HG02852 (cell line): Measurements from ENCODE around the gene CASP4.
A peak's percentile ranks its signal among the peaks of the same experiment; 100 is the strongest.
"Not testable (repeated sequence)": the region's sequence is repeated elsewhere in the genome, so short reads cannot be mapped to it uniquely, and the experiment has no call there.

ENCODE experiments used
- ATAC-seq: cut with Tn5 transposase; IDR thresholded peaks from one replicate; pipeline ENCODE4 v1.9.1; 2021; ENCODE audit warnings: mild to moderate bottlenecking, moderate library complexity; ENCODE audit not compliant: unreplicated experiment

The CASP4 gene

DNA sequence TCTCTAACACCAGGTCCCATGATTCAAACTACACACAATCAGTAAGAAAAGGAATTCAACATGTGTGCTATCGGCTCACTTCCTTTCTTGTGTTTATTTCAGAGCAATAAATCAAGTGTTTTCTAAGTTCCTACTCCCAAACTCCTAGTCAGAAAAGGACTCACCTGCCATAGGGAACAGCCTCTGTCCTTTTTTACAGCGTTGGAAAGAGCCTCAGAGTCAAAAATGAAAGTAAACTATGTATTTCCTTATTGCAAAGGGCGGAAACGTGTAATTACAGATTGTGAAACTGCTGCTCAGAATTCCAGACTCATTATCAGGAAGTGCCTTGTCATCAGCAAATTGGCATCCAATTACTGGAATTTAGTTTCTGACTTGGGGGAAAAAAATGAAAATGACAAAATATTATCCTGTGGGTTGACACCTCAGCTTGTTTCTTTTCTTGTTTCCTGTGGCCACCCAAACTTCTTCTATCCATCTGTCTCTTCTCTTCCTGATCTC lies at the start of gene CASP4:
TSS of gene CASP4 (minus strand) at position 220 of the 501 bp plus-strand sequence. CDS start at position 171, 49 bp downstream.
- peak; percentile 90 for ATAC-seq

DNA sequence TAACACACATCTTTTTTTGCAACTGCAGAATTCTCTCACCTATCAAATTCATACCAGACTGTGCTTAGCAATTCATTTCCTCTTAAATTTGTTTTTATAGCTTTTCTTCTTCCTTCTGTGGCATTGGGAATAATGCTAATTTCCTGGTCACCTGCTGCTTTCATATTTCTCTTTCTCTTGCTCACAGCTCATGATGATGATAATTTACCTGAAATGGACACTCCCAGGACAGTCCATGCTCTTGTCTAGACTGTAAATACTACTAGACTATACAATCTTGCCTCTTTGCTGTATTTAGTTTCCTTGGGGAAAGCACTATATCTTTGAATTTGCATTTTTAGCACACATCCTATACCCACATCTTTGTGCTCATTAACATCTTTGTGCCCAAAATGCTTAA lies 39.1 kb upstream of the CASP4 start:
- ATAC-seq, result no peak

DNA sequence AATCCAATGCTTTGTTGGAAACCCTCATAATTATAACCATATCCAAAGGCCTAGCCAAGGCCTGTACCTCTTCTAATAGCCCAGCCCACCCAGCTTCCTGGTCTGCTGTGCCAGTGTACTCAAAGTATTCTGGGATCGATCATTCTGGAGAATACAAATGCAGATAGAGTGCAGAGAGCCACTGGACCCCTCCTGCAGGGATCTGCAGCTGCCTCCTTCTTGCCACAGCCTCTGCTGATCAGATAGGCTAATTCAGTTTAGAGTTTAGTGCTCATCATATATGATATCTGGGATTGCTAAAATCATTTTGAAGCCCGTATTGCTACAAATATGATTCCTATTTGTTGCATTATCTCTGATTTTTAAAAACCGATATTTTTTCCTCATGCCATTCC lies 37.1 kb upstream of the CASP4 start:
- no peak for ATAC-seq

DNA sequence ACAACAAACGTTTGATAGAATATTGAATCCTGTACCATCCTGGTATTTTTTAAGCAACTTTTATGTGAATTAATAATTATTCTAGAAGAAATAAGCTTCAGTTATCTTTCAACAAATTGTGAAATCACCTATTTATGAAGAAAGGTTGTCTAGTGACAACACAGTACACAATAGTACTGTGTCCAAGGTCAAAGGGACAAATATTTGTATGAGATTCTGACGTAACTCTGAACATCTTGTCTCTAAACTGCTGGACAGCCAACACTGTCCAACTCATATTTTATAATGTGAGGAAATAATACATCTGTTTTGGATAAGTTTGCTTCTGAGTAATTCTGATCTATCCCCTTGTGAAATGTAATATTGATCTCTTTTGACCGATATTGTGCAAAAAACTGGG lies 35.6 kb upstream of the CASP4 start:
- ATAC-seq, result no peak

DNA sequence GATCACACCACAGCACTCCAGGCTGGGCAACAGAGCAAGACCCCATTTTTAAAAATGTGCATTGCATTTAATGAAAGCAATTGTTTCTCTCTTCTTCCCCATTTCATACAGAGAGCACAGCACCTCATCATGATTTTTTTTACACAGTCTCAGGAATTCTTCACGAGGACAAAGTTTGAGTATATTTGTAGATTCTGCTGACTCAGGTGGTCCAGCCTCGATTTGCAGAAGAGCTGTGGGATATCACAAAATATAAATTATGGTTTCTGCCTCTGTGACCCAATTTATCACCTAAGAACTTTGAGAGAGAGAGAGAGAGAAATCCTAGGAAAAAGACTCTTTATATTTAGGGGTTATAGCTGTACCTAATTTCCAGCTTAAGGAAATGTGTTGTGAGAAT lies 34.8 kb upstream of the CASP4 start:
- no peak for ATAC-seq

DNA sequence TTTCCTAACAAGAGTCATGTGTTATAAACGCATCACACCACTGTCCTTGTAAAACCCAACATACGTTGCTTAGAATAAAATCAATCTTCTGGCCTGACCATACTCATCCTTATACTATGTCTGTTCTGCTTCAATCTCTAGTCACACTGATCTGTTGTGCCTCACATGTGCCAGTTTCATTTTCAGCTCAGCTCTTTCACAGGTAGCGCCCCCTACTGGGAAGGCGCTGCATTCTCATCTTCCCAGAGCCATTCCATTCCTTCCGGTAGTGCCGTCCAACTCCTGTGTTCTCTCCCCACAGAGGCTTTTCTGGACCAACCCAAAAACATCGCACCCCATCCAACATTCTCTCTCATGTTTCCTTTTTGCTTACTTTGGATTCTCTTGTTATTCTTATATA lies 32.4 kb upstream of the CASP4 start:
- ATAC-seq, result peak; percentile 95

DNA sequence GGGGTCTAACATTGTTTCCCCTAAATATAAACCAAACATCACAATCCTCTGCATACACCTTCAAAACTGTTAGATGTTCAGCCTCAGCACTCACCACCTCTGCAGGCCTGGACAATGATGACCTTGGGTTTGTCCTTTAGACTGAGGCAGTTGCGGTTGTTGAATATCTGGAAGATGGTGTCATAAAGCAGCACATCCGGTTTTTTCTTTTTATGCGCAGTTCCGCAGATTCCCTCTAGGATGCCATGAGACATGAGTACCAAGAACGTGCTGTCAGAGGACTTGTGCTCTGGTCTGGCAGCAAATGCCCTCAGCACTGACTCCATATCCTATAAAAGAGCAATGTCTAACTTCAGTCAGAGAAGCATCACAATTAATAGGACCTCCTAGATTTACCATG lies 31.8 kb upstream of the CASP4 start:
- no peak for ATAC-seq

DNA sequence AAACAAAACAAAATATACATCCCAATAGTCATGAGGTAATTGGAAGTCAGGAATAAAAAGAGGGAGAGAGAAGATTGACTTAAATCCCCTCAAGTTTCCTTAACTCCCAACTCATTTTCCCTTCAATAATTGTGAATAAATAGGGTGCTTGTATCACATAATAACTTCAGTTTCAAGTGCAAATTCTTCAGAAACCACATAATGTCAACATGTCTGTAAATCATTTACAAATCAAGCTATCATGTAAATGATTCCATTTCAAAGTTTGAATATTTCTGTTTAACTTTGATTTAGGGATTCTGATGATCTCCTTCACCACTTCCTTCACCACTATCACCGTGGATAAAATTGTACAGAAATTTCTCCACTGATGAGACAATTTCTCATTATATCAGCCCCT lies 31.3 kb upstream of the CASP4 start:
- ATAC-seq, result no peak

DNA sequence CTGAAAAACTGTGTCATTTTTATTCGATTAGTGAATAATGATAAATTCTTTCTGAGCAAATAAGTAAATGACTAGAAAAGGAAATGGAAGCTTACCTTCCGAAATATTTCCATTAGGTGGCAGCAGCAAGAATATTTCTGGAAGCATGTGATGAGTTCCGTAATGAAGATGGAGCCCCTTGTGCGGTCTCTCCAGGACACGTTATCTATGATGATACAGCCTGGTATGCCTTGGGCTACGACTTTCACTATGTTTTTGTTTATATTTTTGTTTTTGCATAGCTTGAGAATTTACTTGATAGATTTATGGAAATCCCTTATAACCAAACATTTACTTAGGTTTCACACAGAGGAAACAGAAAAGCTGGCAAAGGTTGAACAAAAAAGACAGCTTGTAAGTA lies 28.9 kb upstream of the CASP4 start:
- ATAC-seq, result no peak

DNA sequence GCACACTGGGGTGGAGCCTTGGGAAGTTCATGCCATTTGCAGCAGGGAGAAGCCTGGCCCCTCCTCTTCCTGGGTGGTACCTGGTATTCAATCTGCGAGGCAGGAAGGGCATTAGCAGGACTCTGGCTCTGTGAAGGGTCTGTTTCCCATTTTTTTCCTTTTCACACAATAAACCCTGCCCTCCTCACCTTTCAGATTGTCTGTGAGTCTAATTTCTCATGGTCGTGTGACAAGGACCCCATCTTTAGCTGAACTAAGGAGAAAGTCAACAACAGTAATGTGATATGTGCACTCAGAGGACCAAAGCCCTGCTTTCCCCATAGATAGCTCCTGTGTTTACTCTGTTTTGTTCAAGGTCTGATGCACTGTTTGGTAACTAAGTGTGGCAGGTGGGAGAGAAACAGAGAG lies 26.6 kb upstream of the CASP4 start:
- ATAC-seq, result no peak

DNA sequence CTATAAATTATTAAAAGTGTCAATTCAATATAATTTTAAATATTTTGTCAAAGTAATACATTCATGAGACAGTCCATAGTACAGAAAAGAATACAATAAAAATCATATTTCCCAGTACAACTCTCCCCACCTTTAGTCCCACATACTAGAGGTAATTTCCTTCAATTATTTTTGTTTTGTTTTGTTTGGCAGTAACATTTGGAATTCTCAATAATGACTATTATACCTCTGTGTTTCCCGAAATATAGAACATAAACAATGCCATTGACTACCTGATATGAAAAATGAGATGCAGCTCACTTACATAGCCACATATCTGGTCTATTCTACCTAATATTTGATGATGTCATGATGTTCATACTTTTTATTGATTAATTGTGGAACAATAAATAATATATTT lies 24.4 kb upstream of the CASP4 start:
- ATAC-seq, result no peak

DNA sequence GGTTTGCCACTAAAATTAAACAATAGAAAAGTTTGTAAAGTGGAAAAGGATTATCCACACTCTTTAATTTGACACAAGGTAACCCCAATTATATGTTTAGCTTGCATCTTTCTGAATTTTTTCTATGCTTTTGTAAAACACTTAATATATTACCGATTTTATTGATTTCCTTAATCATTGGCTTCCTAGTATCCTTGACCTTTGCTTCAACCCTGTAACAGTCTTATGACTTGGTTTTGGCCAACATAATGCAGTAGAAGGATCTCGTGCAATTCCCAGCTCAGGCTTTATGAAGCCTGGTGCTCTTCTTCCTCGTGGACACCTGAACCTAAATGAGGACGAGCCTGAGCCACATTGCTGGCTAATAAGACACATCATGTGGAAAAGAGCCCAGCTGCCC lies 23.6 kb upstream of the CASP4 start:
- no peak for ATAC-seq

DNA sequence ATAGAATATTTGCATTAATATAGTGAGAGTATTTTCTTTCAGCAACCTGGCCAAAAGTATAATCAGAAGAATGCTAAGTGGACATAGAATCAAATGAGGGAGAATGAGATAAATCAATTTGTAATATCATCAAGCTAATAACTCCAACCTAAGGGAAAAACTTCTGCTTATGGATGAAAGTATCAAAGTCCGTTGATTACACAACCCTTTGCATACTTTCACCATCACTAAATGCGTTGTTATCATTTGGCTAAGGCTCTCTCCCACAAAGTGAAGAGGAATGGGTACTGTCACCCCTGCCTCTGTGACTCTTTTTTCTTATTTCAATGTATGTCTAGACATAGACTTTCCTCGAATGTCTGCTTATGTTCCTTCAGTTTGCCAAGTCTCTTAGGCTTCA lies 16.4 kb upstream of the CASP4 start:
- no peak for ATAC-seq

DNA sequence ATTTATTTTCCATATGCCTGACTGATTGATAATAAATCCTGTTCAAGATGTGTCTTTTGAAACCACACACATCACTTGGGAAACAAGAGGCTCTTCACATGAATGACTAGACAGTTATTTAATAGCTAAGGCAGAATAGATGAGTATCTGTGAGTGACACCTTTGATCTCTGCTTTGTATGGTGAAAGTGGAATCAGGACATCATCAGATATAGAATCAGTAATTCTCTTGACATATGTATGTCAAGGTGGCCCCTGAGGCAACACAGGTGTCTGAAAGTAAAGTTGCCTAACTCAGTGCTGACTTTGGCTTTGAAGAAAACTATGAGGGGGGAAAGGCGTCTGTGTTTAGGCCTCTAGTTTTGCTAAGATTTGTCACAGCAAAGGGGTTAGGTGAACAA lies 11.5 kb upstream of the CASP4 start:
- ATAC-seq, result no peak

DNA sequence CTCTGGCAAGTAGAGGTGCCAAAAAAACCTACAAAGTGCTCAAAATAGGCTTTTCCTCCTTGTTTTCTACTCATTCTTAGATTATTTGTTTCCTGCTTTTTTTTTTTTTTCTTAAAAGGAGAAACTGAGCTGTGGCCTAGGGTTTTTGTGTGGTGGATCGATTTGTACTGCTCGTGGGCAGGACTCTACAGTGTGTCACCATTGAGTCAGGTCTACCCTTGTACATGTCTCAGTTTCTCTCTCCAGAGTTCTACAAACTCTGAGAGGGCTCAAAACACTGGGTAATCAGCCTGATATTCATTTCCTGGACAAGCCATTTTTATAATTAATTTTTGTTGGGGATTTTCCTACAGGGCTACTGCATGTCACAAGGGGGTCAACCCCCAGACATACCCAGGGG lies 5.2 kb upstream of the CASP4 start:
- ATAC-seq, result no peak

DNA sequence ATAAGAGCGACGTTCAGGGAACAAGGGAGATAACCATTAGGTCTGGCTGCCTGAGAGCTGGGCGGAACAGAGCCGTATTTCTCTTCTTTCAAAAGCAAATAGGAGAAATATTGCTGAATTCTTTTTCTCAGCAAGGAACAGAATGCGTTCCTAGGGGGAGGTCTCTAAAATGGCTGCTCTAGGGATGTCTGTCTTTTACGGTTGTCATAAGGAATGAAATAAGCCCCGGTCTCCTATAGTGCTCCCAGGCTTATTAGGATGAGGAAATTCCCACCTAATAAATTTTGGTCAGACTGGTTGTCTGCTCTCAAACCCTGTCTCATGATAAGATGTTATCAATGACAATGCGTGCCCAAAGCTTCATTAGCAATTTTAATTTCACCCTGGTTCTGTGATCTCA lies 4.5 kb upstream of the CASP4 start:
- ATAC-seq, result not testable (repeated sequence)

DNA sequence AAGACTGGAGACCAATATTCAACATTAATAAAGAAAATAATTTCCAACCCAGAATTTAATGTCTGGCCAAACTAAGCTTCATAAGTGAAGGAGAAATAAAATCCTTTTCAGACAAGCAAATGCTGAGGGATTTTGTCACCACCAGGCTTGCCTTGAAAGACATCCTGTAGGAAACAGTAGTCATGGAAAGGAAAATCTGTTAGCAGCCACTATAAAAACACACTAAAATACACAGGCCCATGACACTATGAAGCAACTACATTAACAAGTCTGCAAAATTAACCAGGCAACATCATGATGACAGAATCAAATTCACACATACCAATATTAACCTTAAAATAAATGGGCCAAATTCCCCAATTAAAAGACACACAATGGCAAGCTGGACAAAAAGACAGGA lies 2.4 kb upstream of the CASP4 start:
- ATAC-seq, result no peak

DNA sequence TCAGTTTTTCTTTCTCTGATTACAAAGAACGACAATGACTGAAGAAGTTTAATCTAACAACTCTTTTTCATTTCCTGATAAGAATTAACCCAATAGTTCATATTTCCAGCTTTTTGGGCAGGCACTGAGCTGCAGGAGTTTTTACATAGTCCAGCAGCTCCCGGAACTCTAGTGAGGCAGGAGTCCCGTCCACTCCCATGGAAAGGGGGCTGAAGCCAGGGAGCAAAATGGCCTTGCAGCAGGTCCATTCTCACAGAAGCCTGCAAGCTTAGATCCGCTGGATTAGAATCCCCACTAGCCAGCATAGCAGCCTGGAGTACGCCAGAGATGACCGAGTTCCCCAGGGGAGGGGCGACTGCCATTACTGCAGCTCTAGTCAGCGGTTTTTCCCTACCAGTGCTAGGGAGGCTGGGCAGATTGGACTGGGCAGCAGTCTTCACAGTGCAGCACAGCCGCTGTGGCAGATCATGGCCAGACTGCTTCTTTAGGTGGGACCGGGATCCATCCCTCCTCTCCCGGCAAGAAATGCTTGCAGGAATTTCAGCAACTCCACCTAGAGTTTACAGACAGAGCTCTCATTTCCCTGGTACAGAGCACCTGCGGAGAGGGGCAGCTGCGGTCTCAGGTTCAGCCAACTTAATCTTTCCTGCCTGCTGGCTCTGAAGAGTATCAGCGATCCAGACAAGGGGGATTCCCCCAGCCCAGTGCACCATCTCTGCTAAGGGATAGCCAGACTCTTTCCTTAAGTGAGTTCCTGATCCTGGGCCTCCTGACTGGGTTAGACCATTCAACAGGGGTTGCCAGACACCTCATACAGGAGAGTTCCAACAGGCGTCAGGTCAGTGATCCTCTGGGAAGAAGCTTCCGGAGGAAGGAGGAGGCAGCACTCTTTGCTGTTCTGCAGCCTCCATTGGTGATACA lies 742 bp upstream of the CASP4 start:
- no peak for ATAC-seq

DNA sequence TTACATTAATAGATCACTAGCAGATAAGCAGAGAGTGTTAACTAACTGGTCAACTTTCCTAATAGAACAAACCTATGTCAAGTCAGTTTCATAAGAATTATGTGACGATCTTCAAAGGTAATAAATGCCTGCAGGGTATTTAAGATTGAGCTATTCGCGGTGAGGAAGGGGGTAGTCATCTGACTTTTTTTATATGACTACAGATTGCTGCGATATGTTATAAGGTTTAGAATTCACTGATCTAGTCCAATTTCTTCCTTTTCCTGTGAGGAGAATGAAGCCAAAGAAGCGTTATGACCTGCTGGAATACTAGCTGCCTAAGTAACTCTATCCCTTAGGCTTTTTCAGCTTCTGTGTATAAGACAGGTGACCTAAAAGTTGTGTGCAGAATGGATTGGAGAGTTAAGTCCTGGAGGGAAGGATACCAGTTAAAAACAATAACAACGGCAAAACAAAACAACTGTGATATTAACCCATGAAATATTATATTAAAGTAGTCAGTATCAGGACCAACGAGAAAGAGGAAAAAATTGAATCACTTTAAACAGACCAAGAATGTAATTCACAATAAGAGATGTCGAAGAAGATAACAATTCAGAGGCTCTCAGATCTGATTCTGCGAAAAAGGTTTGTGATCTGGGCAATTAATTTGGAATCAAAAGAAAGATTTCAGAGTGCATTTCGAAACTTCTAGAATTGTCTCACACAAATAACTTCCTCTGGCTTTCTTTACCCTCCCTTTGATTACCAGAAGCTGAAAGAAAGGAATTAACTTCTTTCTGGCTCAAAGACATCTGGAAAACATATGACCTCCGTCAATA lies 630 bp downstream of the CASP4 start:
- ATAC-seq, result peak; percentile 4

DNA sequence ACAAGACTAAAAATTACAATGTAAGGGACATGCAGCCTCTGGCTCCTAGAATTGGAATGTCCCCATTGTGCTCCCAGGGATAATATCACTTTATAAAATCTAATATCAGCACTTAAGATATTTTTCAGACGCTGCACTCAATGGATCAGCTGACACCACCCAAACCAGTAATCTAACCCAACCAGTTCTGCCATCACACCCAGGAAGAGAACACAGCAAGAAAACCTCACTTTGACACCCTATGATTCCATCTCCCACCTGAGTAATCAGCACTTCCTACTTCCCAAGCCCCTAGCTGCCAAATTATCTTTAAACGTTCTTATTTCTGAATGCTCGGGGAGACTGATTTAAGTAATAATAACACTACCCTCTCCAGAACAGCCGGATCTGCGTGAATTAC lies 2.6 kb downstream of the CASP4 start:
- ATAC-seq, result no peak

DNA sequence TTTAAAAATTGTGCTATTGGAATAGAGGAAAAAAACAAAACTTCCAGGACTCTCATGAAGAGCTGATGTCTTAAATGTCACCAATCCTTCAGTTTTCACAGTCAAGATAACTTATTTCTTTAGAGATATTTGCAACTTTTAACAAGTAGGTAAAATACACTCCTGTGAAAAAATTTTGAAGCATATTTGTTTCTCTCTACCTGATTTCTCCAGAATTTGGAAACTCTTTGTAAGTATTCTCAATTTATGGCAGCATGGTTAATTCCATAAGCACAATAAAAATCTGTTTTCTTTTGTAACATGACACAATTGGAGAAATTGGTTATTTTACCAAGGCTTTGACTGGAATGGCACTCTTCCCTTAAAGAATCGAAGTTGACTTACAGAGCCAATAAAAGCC lies 4.1 kb downstream of the CASP4 start:
- no peak for ATAC-seq

DNA sequence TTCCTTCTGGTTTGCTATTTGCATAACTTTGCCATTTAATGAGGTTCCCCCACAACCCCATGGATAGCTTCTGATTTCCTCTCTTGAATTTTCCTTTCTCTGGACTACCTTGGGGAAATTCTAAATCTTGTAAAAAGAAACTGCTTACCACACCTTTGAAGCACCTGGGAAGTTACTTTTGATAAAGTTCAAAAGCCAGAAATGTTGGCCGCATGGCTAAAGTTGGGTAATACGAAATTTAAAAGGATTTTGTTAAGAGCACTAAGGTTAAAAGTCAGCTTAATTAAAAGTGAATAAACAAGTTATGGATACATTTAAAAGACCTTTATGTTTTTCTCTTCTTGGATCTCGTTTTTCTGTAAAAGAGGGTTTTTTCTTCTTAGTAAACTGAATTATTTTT lies 5.5 kb downstream of the CASP4 start:
- ATAC-seq, result no peak
